LNCAP (cell line): ENCODE results near the gene SIN3B.

Source experiments
- CTCF ChIP-seq: fragments of 450-650 bp; IDR thresholded peaks from 2 replicates; pipeline ENCODE4 v1.5.1; 2017; ENCODE audit warnings: mild to moderate bottlenecking

The SIN3B gene

GRCh38 chr19:16830679-16831078, 1.5 kb downstream of the SIN3B start:
- TF ChIP-seq CTCF = no peak

- no peak for TF ChIP-seq CTCF
These were observed 2.3 kb downstream of the SIN3B start for GRCh38 chr19:16831531-16831930.

GRCh38 chr19:16834747-16835146, 5.5 kb downstream of the SIN3B start:
- TF ChIP-seq CTCF = no peak

- TF ChIP-seq CTCF = no peak
These were observed 7.2 kb downstream of the SIN3B start for GRCh38 chr19:16836115-16837034.

GRCh38 chr19:16837035-16837362, 7.8 kb downstream of the SIN3B start:
- no peak for TF ChIP-seq CTCF

GRCh38 chr19:16841391-16841926, 12.3 kb downstream of the SIN3B start:
- no peak for TF ChIP-seq CTCF

GRCh38 chr19:16846901-16847300, 17.7 kb downstream of the SIN3B start:
- TF ChIP-seq CTCF = no peak
